Activated T-helper 2 cell treated with anti-CD3 and anti-CD28 coated beads, Interferon-gamma antibody, Interleukin-2, Interleukin-4, amounts not matched to agents 10 μg/mL and 5 μg/mL and 100 μg/mL, durations not matched to agents 14 hours and 24 hours and 36 hours (primary cell): Measurements from ENCODE around the gene CAPZB. TPM values are rescaled to one million over a fixed set of nuclear protein-coding genes. Genes with fewer than 3 reads are reported as not detected.

ENCODE experiments used
- DNase-seq: peaks from one replicate; pipeline ENCODE4 v3.0.0; 2021; ENCODE audit warnings: low spot score
- H3K27ac Mint-ChIP-seq: one replicate; pipeline ENCODE4 v1.8.0; 2021; ENCODE audit warnings: mixed read lengths
- H3K27me3 Mint-ChIP-seq: one replicate; pipeline ENCODE4 v1.8.0; 2021; ENCODE audit warnings: low read depth, mixed read lengths
- H3K36me3 Mint-ChIP-seq: one replicate; pipeline ENCODE4 v1.8.0; 2021; ENCODE audit warnings: low read depth, mixed read lengths
- H3K4me1 Mint-ChIP-seq: one replicate; pipeline ENCODE4 v1.8.0; 2021; ENCODE audit warnings: low read depth, mixed read lengths
- H3K4me3 Mint-ChIP-seq: one replicate; pipeline ENCODE4 v1.8.0; 2021; ENCODE audit warnings: low read depth, mild to moderate bottlenecking, moderate library complexity, mixed read lengths
- H3K9me3 Mint-ChIP-seq: one replicate; pipeline ENCODE4 v1.8.0; 2021; ENCODE audit warnings: mixed read lengths
- intact Hi-C: fragments of 100-400 bp; cut with micrococcal nuclease; formaldehyde crosslinking; loops from one replicate; pipeline ENCODE4 v1.15.1; 2023
- total RNA-seq: library from RNA; stranded (reverse); gene quantifications from 2 replicates; pipeline ENCODE4 v1.2.3, GENCODE V29; 2022

Gene CAPZB
- total RNA-seq, 1 donor from 2014 or later, result 329 TPM

- intact Hi-C loops, result no loop called here
- Mint-ChIP-seq H3K9me3 (no peaks in the 10 kb centered on the region), H3K27me3 (no peaks in the 10 kb centered on the region), H3K27ac (no peak overlapping the region), H3K4me3 (no peak overlapping the region), H3K36me3 (peaks cover 50% of the 10 kb centered on the region), H3K4me1 (peaks cover 77% of the 10 kb centered on the region)
- no peak for DNase-seq
Observed at GRCh38 chr1:19461220-19461554, 24.2 kb downstream of the CAPZB start.

GRCh38 chr1:19460535-19461219 is 24.7 kb downstream of the CAPZB start:
- intact Hi-C loops, result no loop called here
- Mint-ChIP-seq H3K27ac (peak overlapping the region; percentile 38), H3K4me1 (peaks cover 76% of the 10 kb centered on the region), H3K9me3 (no peaks in the 10 kb centered on the region), H3K27me3 (no peaks in the 10 kb centered on the region), H3K4me3 (peak overlapping the region; percentile 37), H3K36me3 (peaks cover 49% of the 10 kb centered on the region)
- DNase-seq, result no peak

- no peak for DNase-seq
- Mint-ChIP-seq H3K4me3 (peak overlapping the region; percentile 27), H3K27me3 (no peaks in the 10 kb centered on the region), H3K9me3 (no peaks in the 10 kb centered on the region), H3K36me3 (peaks cover 38% of the 10 kb centered on the region), H3K4me1 (peaks cover 75% of the 10 kb centered on the region), H3K27ac (peak overlapping the region; percentile 79)
- intact Hi-C loops, result loop anchor here (1.0 kb wide), 1 partner anchor 9 kb away; no protein-coding TSS in a partner anchor
Observed at GRCh38 chr1:19458815-19459417, 26.4 kb downstream of the CAPZB start.

- H3K27ac Mint-ChIP-seq, result no peak overlapping the region
- H3K9me3 Mint-ChIP-seq, result no peaks in the 10 kb centered on the region
- no peak overlapping the region for H3K4me3 Mint-ChIP-seq
- peaks cover 30% of the 10 kb centered on the region for H3K36me3 Mint-ChIP-seq
- DNase-seq, result no peak
- H3K27me3 Mint-ChIP-seq, result no peaks in the 10 kb centered on the region
- peaks cover 69% of the 10 kb centered on the region for H3K4me1 Mint-ChIP-seq
- intact Hi-C loops, result no loop called here
Observed at GRCh38 chr1:19457607-19458006, 27.7 kb downstream of the CAPZB start.

GRCh38 chr1:19456968-19457441 is 28.3 kb downstream of the CAPZB start:
- no peak for DNase-seq

GRCh38 chr1:19455353-19455752 is 30.0 kb downstream of the CAPZB start:
- DNase-seq, result no peak

More at GRCh38 chr1:19456968-19457441, 28.3 kb downstream of the CAPZB start:
- Mint-ChIP-seq H3K27me3 (no peaks in the 10 kb centered on the region), H3K27ac (no peak overlapping the region), H3K4me1 (peaks cover 68% of the 10 kb centered on the region), H3K4me3 (no peak overlapping the region), H3K9me3 (no peaks in the 10 kb centered on the region), H3K36me3 (peaks cover 30% of the 10 kb centered on the region)
- intact Hi-C loops, result no loop called here

GRCh38 chr1:19454265-19455146 is 30.8 kb downstream of the CAPZB start:
- Mint-ChIP-seq H3K9me3 (no peaks in the 10 kb centered on the region), H3K4me3 (no peak overlapping the region), H3K36me3 (peaks cover 26% of the 10 kb centered on the region), H3K27ac (peak overlapping the region; percentile 58), H3K4me1 (peaks cover 70% of the 10 kb centered on the region), H3K27me3 (no peaks in the 10 kb centered on the region)
- no peak for DNase-seq
- intact Hi-C loops, result no loop called here

More at GRCh38 chr1:19455353-19455752, 30.0 kb downstream of the CAPZB start:
- no peak overlapping the region for H3K4me3 Mint-ChIP-seq
- no peaks in the 10 kb centered on the region for H3K9me3 Mint-ChIP-seq
- H3K27ac Mint-ChIP-seq, result no peak overlapping the region
- intact Hi-C loops, result no loop called here
- peaks cover 70% of the 10 kb centered on the region for H3K4me1 Mint-ChIP-seq
- H3K27me3 Mint-ChIP-seq, result no peaks in the 10 kb centered on the region
- H3K36me3 Mint-ChIP-seq, result peaks cover 30% of the 10 kb centered on the region

- intact Hi-C loops, result no loop called here
- Mint-ChIP-seq H3K4me3 (no peak overlapping the region), H3K36me3 (peaks cover 27% of the 10 kb centered on the region), H3K27ac (peak overlapping the region; percentile 18), H3K4me1 (peaks cover 70% of the 10 kb centered on the region), H3K27me3 (no peaks in the 10 kb centered on the region), H3K9me3 (no peaks in the 10 kb centered on the region)
- no peak for DNase-seq
Observed at GRCh38 chr1:19453741-19454201, 31.6 kb downstream of the CAPZB start.

GRCh38 chr1:19452221-19452663 is 33.1 kb downstream of the CAPZB start:
- DNase-seq, result no peak
- H3K9me3 Mint-ChIP-seq, result no peaks in the 10 kb centered on the region

GRCh38 chr1:19450811-19451515 is 34.4 kb downstream of the CAPZB start:
- H3K36me3 Mint-ChIP-seq, result peaks cover 32% of the 10 kb centered on the region

More at GRCh38 chr1:19452221-19452663, 33.1 kb downstream of the CAPZB start:
- peaks cover 37% of the 10 kb centered on the region for H3K36me3 Mint-ChIP-seq
- H3K4me3 Mint-ChIP-seq, result no peak overlapping the region
- H3K4me1 Mint-ChIP-seq, result peaks cover 74% of the 10 kb centered on the region
- intact Hi-C loops, result no loop called here
- peak overlapping the region; percentile 64 for H3K27ac Mint-ChIP-seq
- no peaks in the 10 kb centered on the region for H3K27me3 Mint-ChIP-seq

GRCh38 chr1:19449454-19450228 is 35.7 kb downstream of the CAPZB start:
- H3K27ac Mint-ChIP-seq, result peak overlapping the region; percentile 85
- intact Hi-C loops, result loop anchor here (1.0 to 5.0 kb wide), 2 partner anchors 10 to 38 kb away; partner anchors contain the start of gene CAPZB
- no peak overlapping the region for H3K4me3 Mint-ChIP-seq
- no peaks in the 10 kb centered on the region for H3K27me3 Mint-ChIP-seq
- H3K36me3 Mint-ChIP-seq, result peaks cover 32% of the 10 kb centered on the region
- no peaks in the 10 kb centered on the region for H3K9me3 Mint-ChIP-seq
- H3K4me1 Mint-ChIP-seq, result peaks cover 68% of the 10 kb centered on the region
- DNase-seq, result no peak

More at GRCh38 chr1:19450811-19451515, 34.4 kb downstream of the CAPZB start:
- H3K27me3 Mint-ChIP-seq, result no peaks in the 10 kb centered on the region
- H3K4me3 Mint-ChIP-seq, result no peak overlapping the region
- no peak for DNase-seq
- intact Hi-C loops, result loop anchor here (1.0 kb wide), 1 partner anchor 8 kb away; no protein-coding TSS in a partner anchor
- H3K9me3 Mint-ChIP-seq, result no peaks in the 10 kb centered on the region
- H3K27ac Mint-ChIP-seq, result peak overlapping the region; percentile 86
- H3K4me1 Mint-ChIP-seq, result peaks cover 70% of the 10 kb centered on the region
